ENCODE results near the gene PTH1R.

Gene PTH1R

DNA sequence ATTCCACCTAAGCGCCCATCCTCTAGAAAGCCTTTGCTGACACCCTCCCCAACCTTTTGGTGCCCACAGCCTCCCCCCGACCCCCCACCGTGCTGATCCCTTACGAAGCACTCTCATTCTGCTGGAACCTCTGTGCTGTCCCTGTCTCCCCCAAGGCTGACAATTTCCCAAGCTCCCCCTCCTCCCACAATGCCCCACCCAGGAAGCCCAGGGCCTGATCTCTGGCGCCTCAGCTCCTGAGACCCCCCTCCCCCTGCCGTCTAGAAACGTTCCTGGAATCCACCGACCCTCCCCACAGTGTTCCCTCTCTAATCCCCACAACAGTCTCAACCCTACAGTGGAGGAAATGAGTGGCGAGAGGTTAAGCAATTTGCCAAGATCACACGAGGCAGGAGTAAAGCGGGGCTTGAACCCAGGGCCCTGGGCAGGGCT is 32.6 kb upstream of the PTH1R start:
- H3K27ac Mint-ChIP-seq (ENCODE audit: low read depth): peak overlapping the region; percentile 46
- peaks cover 7% of the 10 kb centered on the region for H3K4me1 Mint-ChIP-seq
- no peaks in the 10 kb centered on the region for H3K27me3 Mint-ChIP-seq
- peaks cover 1% of the 10 kb centered on the region for H3K36me3 Mint-ChIP-seq (ENCODE audit: insufficient read depth)
- DNase-seq (ENCODE audit: low spot score in 2 of 2) (no peak), ATAC-seq (replicated peaks; ENCODE audit: extremely low read depth, poor library complexity, severe bottlenecking) (no peak)
- H3K4me3 Mint-ChIP-seq: peak overlapping the region; percentile 83
- H3K9me3 Mint-ChIP-seq: peaks cover 19% of the 10 kb centered on the region

DNA sequence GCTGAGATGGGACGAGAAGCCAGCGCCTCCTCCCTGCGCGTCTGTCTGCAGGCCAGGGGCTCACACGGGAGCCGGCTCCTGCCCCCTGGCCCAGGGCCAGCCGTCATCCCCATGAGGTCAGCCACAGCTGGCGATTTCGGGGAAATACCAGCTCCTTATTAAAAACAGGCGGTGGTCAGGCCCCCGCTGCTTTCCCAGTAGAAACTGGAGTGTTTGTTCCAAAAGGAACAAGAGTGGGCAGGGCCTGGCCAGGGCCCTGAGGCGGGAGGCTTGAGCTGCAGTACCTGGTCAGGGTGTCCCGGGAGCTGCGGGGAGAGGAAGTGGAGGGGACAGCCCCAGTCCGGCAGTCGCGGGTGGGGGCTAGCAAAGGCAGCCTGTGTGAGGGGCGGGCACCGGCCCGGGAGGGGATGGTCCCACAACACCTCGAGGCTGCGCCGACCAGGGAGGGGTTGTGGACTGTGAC is 32.1 kb upstream of the PTH1R start:
- peak; percentile 25 for ATAC-seq (replicated peaks; ENCODE audit: extremely low read depth, poor library complexity, severe bottlenecking)
- peaks cover 7% of the 10 kb centered on the region for H3K4me1 Mint-ChIP-seq
- peak overlapping the region; percentile 83 for H3K4me3 Mint-ChIP-seq
- peak overlapping the region; percentile 46 for H3K27ac Mint-ChIP-seq (ENCODE audit: low read depth)
- no peak for DNase-seq (ENCODE audit: low spot score in 2 of 2)
- H3K27me3 Mint-ChIP-seq: no peaks in the 10 kb centered on the region
- peaks cover 14% of the 10 kb centered on the region for H3K9me3 Mint-ChIP-seq
- H3K36me3 Mint-ChIP-seq (ENCODE audit: insufficient read depth): peaks cover 1% of the 10 kb centered on the region

DNA sequence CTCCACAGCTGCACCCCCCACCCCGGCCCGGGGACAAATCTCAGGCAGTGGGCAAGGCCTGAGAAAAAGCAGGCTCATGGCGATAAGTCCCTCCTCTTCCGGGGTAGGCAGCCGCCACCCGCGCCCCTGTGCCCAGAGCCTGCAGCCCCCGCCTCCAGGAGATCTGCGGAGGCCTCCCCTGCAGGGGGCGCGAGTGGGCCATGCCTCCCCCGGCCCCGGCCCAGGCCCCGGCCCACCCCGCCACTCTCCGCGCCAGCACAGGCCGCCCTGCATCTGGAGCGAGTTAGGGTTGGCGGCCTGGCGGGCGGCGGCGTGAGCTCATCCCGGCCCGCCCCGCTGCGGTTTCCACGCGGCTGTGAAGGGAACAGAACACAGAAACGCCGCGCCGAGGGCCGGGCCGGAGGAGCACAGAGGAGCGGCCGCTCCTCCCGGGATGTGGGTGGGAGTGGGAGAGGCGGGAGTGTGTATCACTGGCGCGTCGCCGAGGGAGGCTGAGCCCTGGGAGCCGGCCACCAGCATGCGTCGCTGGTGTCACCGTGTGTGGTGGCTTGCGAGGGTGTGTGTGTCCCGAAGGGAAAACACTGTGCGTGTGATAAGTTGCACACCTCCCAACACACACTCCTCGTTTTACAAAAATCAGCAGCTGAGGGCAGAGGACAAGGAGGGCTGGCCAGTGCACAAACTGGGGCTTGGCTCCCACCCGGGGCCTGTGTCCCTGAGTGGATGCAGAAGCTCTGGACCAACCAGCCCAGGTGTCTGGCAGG is 31.5 kb upstream of the PTH1R start:
- ATAC-seq (replicated peaks; ENCODE audit: extremely low read depth, poor library complexity, severe bottlenecking): peak; percentile 86
- H3K36me3 Mint-ChIP-seq (ENCODE audit: insufficient read depth): peaks cover 1% of the 10 kb centered on the region
- peaks cover 7% of the 10 kb centered on the region for H3K4me1 Mint-ChIP-seq
- H3K27ac Mint-ChIP-seq (ENCODE audit: low read depth): peak overlapping the region; percentile 46
- DNase-seq (ENCODE audit: low spot score in 2 of 2): peak; percentile 52 to 62
- peak overlapping the region; percentile 83 for H3K4me3 Mint-ChIP-seq
- peaks cover 11% of the 10 kb centered on the region for H3K9me3 Mint-ChIP-seq
- H3K27me3 Mint-ChIP-seq: no peaks in the 10 kb centered on the region

DNA sequence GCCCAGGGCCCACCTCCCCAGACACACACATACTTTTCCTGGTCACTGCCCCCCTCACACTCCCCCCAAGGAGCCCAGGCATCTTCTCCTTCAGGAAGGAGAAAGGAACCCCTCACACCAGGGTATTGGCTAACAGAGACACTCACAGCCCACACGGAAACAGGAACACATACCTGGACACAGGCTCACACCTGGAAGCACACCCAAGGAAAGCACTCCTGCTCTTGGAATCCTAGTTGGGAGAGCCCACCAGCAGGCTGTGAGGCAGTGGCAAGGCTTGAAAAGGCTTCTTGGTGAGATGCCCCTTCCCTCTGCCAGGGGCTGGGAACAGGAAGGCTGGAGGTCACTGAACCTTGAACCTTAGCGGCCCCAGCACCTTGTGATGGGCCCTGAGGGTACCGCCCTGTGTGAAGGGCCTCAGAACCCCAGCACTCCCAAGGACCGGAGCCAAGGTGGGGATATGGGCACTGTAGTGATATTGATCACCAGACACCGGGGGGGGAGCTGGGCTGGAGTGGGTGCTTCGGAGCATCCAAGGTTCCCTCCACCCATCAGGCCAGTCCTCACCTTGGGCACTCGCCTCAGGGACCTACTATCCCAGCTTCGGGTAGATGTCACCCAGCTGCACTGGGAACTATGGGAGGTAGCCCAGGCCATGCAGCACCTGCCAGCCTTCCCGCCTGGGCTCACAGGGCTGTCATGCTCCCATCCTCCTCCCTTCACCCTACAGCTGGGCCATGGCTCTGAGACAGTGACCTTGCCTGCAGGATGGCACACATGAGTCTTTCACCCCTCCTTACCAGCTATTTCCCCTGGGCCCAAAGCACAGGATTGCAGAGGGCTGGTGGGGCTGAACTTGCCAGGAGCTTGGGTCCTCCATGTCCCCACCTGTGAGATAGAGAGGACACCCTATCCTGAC is 30.6 kb upstream of the PTH1R start:
- no peak for ATAC-seq (replicated peaks; ENCODE audit: extremely low read depth, poor library complexity, severe bottlenecking)
- peaks cover 6% of the 10 kb centered on the region for H3K9me3 Mint-ChIP-seq
- H3K4me3 Mint-ChIP-seq: peak overlapping the region; percentile 83

DNA sequence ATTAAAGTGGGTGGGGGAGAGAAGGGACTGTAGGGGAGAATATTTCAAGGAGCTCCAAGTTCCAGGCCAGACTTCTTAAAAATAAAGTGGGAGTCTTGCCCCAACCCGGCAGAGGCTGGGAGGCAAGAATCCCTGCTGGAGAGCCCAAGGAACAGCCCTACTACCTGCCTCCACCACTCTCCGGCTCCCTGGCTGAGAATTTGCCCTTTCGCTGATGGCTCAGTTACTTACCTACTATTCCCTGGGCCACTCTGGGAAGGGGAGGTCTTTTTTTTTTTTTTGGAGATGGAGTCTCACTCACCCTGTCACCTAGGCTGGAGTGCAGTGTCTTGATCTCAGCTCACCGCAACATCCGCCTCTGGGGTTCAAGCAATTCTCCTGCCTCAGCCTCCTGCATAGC is 29.8 kb upstream of the PTH1R start:
- DNase-seq (ENCODE audit: low spot score in 2 of 2) (no peak), ATAC-seq (replicated peaks; ENCODE audit: extremely low read depth, poor library complexity, severe bottlenecking) (no peak)
- Mint-ChIP-seq H3K4me3 (no peak overlapping the region), H3K36me3 (ENCODE audit: insufficient read depth) (peaks cover 1% of the 10 kb centered on the region), H3K27me3 (no peaks in the 10 kb centered on the region), H3K4me1 (peaks cover 7% of the 10 kb centered on the region), H3K9me3 (peaks cover 5% of the 10 kb centered on the region), H3K27ac (ENCODE audit: low read depth) (no peak overlapping the region)

More for the DNA sequence above, 30.6 kb upstream of the PTH1R start:
- Mint-ChIP-seq H3K27ac (ENCODE audit: low read depth) (no peak overlapping the region), H3K36me3 (ENCODE audit: insufficient read depth) (peaks cover 1% of the 10 kb centered on the region), H3K4me1 (peaks cover 7% of the 10 kb centered on the region), H3K27me3 (no peaks in the 10 kb centered on the region)
- no peak for DNase-seq (ENCODE audit: low spot score in 2 of 2)

DNA sequence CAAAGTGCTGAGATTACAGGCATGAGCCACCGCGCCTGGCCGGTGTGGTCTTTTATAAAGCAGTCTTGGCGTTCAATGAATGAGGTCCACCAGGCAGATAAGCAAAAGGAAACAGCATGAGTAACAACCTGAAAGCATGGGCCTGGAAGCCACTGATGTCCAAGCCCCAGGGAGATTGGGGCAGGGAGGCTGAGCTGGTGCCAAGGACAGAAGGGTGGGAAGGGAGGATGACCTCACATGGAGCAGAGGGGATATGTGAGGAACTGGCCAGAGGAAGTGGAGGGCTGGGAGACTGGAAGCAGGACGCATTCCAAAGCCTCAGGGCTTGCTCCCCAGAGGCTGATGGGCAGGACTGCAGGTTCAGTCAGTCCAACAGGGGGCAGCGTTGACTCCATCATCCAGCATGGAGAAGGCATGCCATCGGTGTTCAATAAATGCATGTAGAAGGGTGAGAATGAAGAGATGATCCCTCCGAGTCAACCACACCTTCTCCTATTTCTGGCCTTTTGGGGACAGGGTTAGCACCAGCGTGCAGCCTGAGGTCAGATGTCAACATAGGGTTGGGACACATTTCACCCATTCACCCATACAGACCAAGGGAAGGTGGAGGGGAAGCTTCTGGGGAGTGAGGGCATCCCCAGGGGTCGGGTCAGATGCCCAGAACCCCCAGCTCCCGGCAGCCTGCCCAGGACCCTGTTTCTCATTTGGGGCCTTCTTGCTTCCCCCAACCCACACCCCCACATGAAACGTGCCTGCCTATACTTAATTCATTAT is 29.1 kb upstream of the PTH1R start:
- H3K4me1 Mint-ChIP-seq: peaks cover 7% of the 10 kb centered on the region
- H3K9me3 Mint-ChIP-seq: no peaks in the 10 kb centered on the region
- H3K4me3 Mint-ChIP-seq: no peak overlapping the region
- H3K27me3 Mint-ChIP-seq: no peaks in the 10 kb centered on the region
- ATAC-seq (replicated peaks; ENCODE audit: extremely low read depth, poor library complexity, severe bottlenecking): no peak
- H3K27ac Mint-ChIP-seq (ENCODE audit: low read depth): no peak overlapping the region
- DNase-seq (ENCODE audit: low spot score in 2 of 2): no peak
- peaks cover 1% of the 10 kb centered on the region for H3K36me3 Mint-ChIP-seq (ENCODE audit: insufficient read depth)

DNA sequence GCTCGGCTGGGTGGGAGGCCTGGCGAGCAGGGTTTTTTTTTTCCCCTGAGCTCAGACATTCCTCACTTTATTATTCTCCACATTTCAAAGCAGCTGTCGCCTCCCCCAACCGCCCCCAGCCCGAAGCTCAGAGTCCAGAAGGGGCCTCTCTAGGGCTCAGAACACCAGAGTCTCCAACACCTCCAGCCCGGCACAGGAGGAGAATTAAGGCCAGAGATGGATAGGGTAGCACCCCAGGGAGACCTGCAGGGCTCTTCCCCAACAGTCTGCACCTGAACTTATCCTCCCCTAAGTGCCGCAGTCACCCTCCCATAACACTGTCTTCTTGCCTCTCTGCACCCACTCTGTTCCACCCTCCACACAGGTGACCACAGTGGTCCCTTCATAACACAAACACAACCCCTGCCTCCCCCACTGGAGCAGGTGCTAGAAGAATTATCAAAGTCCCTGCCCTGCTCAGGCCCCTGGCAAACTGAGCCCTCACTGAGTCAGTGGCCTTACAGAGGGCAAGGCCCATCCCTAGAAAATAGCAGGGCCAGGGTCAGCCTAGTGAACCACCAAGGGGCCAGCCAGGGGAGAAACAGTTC is 28.4 kb upstream of the PTH1R start:
- no peak overlapping the region for H3K27ac Mint-ChIP-seq (ENCODE audit: low read depth)
- DNase-seq (ENCODE audit: low spot score in 2 of 2) (no peak), ATAC-seq (replicated peaks; ENCODE audit: extremely low read depth, poor library complexity, severe bottlenecking) (no peak)
- no peaks in the 10 kb centered on the region for H3K27me3 Mint-ChIP-seq
- H3K4me3 Mint-ChIP-seq: no peak overlapping the region
- H3K4me1 Mint-ChIP-seq: peaks cover 7% of the 10 kb centered on the region
- peaks cover 1% of the 10 kb centered on the region for H3K36me3 Mint-ChIP-seq (ENCODE audit: insufficient read depth)
- H3K9me3 Mint-ChIP-seq: no peaks in the 10 kb centered on the region

DNA sequence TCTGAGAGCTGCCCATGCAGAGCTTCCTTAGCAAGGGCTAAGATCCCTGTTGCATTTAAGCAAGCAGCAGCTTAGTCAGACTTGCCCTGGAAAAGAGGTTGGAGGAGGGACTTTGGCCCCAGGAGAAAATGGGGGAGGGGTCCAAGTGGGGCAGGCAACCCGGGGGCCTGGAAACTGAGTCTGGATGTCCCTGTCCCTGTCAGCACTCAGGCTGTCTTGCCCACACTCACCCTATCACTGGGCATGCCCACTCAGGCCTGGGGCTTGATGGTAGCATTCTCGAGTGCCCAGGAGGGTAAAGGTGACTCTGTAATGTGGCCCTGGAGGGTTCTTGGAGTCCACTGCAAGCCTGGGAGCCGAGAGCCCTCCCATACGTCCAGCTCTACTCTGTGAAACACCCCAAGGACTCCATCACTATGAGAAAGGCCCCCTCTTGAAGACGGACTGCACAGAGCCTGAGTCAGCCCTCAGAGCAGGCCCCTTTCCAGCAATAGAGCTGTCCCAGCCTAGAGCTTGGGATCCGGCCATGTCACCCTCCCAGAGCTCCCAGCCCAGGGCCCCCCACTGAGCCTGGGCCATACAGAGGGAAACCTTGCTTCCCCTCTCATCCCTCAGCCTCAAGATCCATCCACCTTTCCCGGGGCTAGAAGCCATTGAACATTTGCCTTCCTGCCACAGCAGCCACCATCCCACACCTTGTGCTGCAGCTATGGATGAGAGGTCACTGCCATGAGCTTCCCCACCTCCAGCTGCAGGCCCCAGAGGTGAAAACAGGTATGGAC is 27.6 kb upstream of the PTH1R start:
- Mint-ChIP-seq H3K27ac (ENCODE audit: low read depth) (no peak overlapping the region), H3K36me3 (ENCODE audit: insufficient read depth) (peaks cover 1% of the 10 kb centered on the region)

DNA sequence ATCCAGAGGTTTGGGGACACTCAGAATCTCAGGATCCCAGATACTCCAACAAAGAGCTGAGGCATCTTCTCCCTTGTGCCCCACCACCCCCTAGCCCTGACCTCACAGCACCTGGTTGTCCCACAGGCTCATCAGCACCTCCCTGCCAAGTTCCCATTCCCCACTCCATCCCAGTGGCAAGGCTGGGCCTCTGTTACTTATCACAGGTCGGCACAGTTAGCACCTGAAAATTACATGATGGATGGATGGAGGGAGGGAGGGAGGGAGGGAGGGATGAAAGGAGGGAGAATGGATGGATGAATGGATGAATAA is 27.1 kb upstream of the PTH1R start:
- Mint-ChIP-seq H3K9me3 (no peaks in the 10 kb centered on the region), H3K36me3 (ENCODE audit: insufficient read depth) (peaks cover under 1% of the 10 kb centered on the region), H3K27me3 (no peaks in the 10 kb centered on the region), H3K4me3 (no peak overlapping the region), H3K27ac (ENCODE audit: low read depth) (no peak overlapping the region), H3K4me1 (peaks cover 1% of the 10 kb centered on the region)
- no peak for ATAC-seq (replicated peaks; ENCODE audit: extremely low read depth, poor library complexity, severe bottlenecking)
- no peak for DNase-seq (ENCODE audit: low spot score in 2 of 2)

More for the DNA sequence above, 27.6 kb upstream of the PTH1R start:
- DNase-seq (ENCODE audit: low spot score in 2 of 2) (no peak), ATAC-seq (replicated peaks; ENCODE audit: extremely low read depth, poor library complexity, severe bottlenecking) (no peak)
- no peak overlapping the region for H3K4me3 Mint-ChIP-seq
- H3K4me1 Mint-ChIP-seq: peaks cover 6% of the 10 kb centered on the region
- H3K9me3 Mint-ChIP-seq: no peaks in the 10 kb centered on the region
- H3K27me3 Mint-ChIP-seq: no peaks in the 10 kb centered on the region

DNA sequence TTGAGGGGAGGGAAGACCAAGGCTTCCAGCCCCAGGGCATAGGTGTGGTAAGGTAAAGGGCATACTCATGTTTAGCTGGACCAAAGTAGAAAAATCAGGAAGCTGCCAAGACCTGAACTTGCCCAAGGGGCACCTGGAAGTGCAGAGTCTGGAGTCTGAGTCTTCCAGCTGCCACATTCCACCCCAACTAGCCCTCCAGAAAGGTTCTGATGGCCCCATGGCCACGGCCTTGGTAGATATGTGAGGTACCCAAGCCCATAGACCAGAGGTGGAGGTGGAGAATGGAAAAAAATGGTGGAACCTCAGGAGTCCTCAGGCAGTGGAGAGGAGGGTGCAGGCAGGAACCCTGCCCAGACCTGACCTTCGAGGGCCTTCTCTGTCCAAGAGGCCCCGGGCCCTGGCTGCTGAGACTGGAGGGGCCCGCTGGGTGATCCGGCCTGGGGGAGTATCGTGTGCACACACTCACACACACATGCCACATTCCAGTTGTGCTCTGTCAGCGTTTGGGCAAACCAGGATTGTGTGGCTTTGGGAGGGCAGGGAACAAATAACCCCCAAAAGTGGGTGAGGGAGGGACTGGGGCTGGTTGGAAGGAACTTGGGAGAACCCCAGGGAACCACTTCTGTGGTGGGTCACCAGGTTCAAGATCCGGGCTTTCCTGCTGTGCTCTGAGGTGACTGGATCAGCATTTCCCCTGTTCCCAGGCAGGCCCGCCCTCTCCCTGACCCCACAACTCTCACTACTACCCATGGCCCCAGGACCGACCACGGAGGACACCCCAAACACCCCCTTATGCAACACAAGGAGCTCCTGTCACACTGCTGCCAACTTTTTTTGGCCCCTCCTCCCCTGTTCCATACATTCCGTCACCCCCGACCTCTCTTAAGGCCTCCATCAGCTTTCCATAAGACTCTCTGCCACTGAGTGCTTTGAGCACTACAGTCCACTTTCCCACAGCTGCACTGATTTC is 25.9 kb upstream of the PTH1R start:
- Mint-ChIP-seq H3K4me1 (no peaks in the 10 kb centered on the region), H3K27ac (ENCODE audit: low read depth) (no peak overlapping the region), H3K4me3 (no peak overlapping the region), H3K9me3 (no peaks in the 10 kb centered on the region), H3K27me3 (peaks cover 9% of the 10 kb centered on the region), H3K36me3 (ENCODE audit: insufficient read depth) (no peaks in the 10 kb centered on the region)
- DNase-seq (ENCODE audit: low spot score in 2 of 2) (no peak), ATAC-seq (replicated peaks; ENCODE audit: extremely low read depth, poor library complexity, severe bottlenecking) (no peak)

DNA sequence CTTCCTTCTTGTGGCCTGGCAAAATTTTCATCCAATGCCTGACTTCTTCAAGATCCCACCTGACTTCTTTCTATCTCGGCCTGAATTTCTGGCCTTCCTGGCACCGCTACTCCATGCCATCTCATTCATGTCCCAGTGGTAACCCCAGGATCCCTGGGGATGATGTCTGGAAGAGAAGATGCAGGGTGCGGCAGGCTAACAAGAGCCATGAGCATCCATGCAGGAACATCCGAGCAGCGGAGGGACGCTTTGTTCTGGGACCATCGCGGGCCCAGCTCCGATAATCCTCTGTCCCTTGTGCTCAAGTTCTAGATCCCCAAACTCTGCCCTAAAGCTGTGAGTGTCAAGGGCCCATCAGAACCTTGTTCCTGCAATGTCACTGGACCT is 25.2 kb upstream of the PTH1R start:
- Mint-ChIP-seq H3K36me3 (ENCODE audit: insufficient read depth) (no peaks in the 10 kb centered on the region), H3K4me1 (no peaks in the 10 kb centered on the region), H3K27me3 (peaks cover 15% of the 10 kb centered on the region), H3K27ac (ENCODE audit: low read depth) (no peak overlapping the region), H3K9me3 (no peaks in the 10 kb centered on the region), H3K4me3 (no peak overlapping the region)
- DNase-seq (ENCODE audit: low spot score in 2 of 2) (no peak), ATAC-seq (replicated peaks; ENCODE audit: extremely low read depth, poor library complexity, severe bottlenecking) (no peak)

Measured in central memory CD8-positive, alpha-beta T cell (primary cell).